Occipital lobe (tissue), 2 donors: ENCODE results near the gene ZNF471. TPM values are rescaled to one million over a fixed set of nuclear protein-coding genes. Genes with fewer than 3 reads are reported as not detected.

Experiments
- DNase-seq: peaks from one replicate; lab custom pipeline; 2025; lab: John Stamatoyannopoulos, UW
- total RNA-seq: library from RNA; depleted of rRNA; stranded (reverse); fragments of >200 nt; gene quantifications from one replicate; pipeline ENCODE4 v1.2.3, GENCODE V29; 2014

The ZNF471 gene
- total RNA-seq, 1 donor from 2014 or later, result 18.4 TPM

DNA sequence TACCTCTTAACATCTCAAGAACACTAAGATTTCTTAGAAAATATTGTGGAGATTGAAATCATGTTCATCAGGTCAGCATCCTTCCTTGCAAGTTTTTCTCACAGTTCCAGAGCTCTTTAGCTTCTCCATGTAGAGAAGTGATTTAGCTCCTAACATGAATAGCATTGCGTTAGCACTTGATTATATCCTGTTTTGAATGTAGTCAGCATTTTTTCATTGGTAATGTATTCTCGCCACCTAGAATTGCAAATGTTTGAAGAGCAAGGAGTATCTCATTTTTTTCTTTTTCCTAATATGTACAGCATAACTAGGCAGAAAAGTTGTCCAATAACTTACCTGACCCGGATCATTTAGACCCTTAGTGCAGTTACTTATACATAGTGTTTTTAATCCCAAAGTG is 66.3 kb downstream of the ZNF471 start:
- no peak for DNase-seq

DNA sequence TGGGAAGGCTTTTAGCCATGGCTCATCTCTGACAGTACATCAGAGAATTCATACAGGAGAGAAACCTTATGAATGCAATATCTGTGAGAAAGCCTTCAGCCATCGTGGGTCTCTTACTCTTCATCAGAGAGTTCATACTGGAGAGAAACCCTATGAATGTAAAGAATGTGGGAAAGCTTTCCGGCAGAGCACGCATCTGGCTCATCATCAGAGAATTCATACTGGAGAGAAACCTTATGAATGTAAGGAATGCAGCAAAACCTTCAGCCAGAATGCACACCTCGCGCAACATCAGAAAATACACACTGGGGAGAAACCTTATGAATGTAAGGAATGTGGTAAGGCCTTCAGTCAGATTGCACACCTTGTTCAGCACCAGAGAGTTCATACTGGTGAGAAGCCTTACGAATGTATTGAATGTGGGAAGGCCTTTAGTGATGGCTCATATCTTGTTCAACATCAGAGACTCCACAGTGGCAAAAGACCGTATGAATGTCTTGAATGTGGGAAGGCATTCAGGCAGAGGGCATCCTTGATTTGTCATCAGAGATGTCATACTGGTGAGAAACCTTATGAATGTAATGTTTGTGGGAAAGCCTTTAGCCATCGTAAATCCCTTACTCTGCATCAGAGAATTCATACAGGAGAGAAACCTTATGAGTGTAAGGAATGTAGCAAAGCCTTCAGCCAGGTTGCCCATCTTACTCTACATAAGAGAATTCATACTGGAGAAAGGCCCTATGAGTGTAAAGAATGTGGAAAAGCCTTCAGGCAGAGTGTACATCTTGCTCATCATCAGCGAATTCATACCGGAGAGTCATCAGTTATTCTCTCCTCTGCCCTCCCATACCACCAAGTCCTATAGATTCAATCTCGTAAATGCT is 70.3 kb downstream of the ZNF471 start:
- no peak for DNase-seq

Other genes starting within 250 kb of the ZNF471 start
- not detected for gene EDDM13, start 235.1 kb upstream of the ZNF471 start, total RNA-seq
- gene ZSCAN5A, start 193.0 kb upstream of the ZNF471 start, total RNA-seq, result 4.8 TPM
- 4.8 TPM for gene ZNF582, start 114.3 kb upstream of the ZNF471 start, total RNA-seq
- 54.7 TPM for gene ZNF583, start 103.5 kb upstream of the ZNF471 start, total RNA-seq
- 24.5 TPM for gene ZNF667, start 30.5 kb upstream of the ZNF471 start, total RNA-seq
- 45.4 TPM for gene ZFP28, start 31.1 kb downstream of the ZNF471 start, total RNA-seq
- 13.7 TPM for gene ZNF470, start 59.6 kb downstream of the ZNF471 start, total RNA-seq
- gene ZNF71, start 87.4 kb downstream of the ZNF471 start, total RNA-seq, result 19.5 TPM
- 20.3 TPM for gene SMIM17, start 135.3 kb downstream of the ZNF471 start, total RNA-seq
- gene ZNF835, start 163.9 kb downstream of the ZNF471 start, total RNA-seq, result 7.8 TPM